Upper lobe of left lung (tissue), 6 donors: ENCODE results near the gene MTCL1. TPM values are rescaled to one million over a fixed set of nuclear protein-coding genes. Genes with fewer than 3 reads are reported as not detected.

Source experiments
- ATAC-seq, 2 donors: fragments of 200-7000 bp; cut with Tn5 transposase; one replicate each; pipeline ENCODE4 v1.9.1; 2022; ENCODE audit warnings: mild to moderate bottlenecking in 2 of 2, moderate library complexity in 2 of 2; ENCODE audit not compliant: low FRiP score in 2 of 2
- DNase-seq, 2 donors: peaks; one replicate each; pipeline ENCODE4 v3.0.0-alpha.2; 2019 to 2020
- H3K27ac ChIP-seq, 4 donors: fragments of 200-600 bp; sonication (generic); one replicate each; pipeline ENCODE4 v1.5.1; 2016 to 2019
- H3K27me3 ChIP-seq, 4 donors: fragments of 200-600 bp; sonication (generic); one replicate each; pipeline ENCODE4 v1.5.1; 2017 to 2019
- H3K36me3 ChIP-seq, 4 donors: fragments of 200-600 bp; sonication (generic); one replicate each; pipeline ENCODE4 v1.5.1; 2016 to 2019
- H3K4me1 ChIP-seq, 4 donors: fragments of 200-600 bp; sonication (generic); one replicate each; pipeline ENCODE4 v1.5.1; 2018 to 2019
- H3K4me3 ChIP-seq, 4 donors: fragments of 200-600 bp; sonication (generic); one replicate each; pipeline ENCODE4 v1.5.1; 2017 to 2019; ENCODE audit warnings: mild to moderate bottlenecking in 2 of 4, moderate library complexity in 1 of 4
- H3K9me3 ChIP-seq, 4 donors: fragments of 200-600 bp; sonication (generic); one replicate each; pipeline ENCODE4 v1.5.1; 2018 to 2019
- EP300 ChIP-seq, 4 donors: sonication (generic); formaldehyde crosslinking; IDR thresholded peaks; one replicate each; pipeline ENCODE4 v1.5.1; 2017; ENCODE audit warnings: antibody characterized with exemption in 4 of 4, control low read depth in 2 of 4
- POLR2A ChIP-seq, 4 donors: fragments of 450-650 bp; IDR thresholded peaks; one replicate each; pipeline ENCODE4 v1.5.1; 2016 to 2017; ENCODE audit warnings: antibody characterized with exemption in 4 of 4, mild to moderate bottlenecking in 2 of 4
- POLR2AphosphoS5 ChIP-seq, 2 donors: sonication (generic); formaldehyde crosslinking; IDR thresholded peaks; one replicate each; pipeline ENCODE4 v1.5.1; 2017; ENCODE audit warnings: antibody characterized with exemption in 2 of 2
- WGBS, 2 donors: methylation state at CpG; one replicate each; pipeline ENCODE4 v1.1.5; 2017 to 2018; 5-methylcytosine and 5-hydroxymethylcytosine counted together
- total RNA-seq, 6 donors: library from RNA; depleted of rRNA in 4 of 6; stranded (reverse); fragments of >200 nt in 4 of 6; gene quantifications; one replicate each; pipeline versions ENCODE4 v1.1.0 to v1.2.1, GENCODE V29; 2016 to 2021
- TF ChIP-seq, protein P1 (sequence below), 6 experiments: fragments of 450-650 bp in 4 of 6; fragments of 200-600 bp in 2 of 6; sonication (generic) in 2 of 6; IDR thresholded peaks; one replicate each; pipeline ENCODE4 v1.5.1; 2016 to 2019; ENCODE audit warnings: antibody characterized with exemption in 6 of 6
- donor health status: DM: no; HTN: no; CAD: no; lungs with moderate emphysema.
- donor health status: DM: no; HTN: yes; CAD: no; lungs with severe emphysema.

MTCL1 gene
- total RNA-seq, 6 donors from 2014 or later = 4.5 to 17.9 (median 8.1) TPM

DNA sequence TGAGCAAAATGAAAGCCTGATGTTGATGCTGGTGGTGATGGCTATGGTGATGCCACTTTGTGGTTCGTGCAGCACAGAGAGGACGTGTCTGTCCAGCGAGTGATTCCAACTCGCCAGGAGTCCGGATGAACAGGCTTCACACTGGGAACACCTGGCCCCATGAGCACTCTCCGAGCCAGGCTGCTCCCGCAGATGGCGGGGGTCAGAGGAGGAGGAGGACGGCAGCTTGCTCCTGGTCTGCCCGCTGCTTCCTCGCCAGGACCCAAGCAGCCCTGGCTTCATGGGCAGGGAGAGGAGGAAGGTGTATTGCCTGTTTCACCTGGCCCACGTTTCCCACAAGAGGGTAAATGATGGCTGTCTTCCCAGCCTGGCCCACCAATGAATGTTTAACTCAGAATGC lies 121.6 kb downstream of the MTCL1 start:
- no peak overlapping the region for H3K27ac ChIP-seq
- ATAC-seq = no peak
- no peaks in the 10 kb centered on the region for H3K27me3 ChIP-seq
- 79 to 100% methylated on average over 7 to 12 of the region's 12 CpGs for WGBS, 2 donors
- TF ChIP-seq EP300 (IDR thresholded peaks at IDR 0.05) (no peak), POLR2A (IDR thresholded peaks at IDR 0.05) (no peak), POLR2AphosphoS5 (IDR thresholded peaks at IDR 0.05) (no peak)
- TF ChIP-seq, protein P1, sequence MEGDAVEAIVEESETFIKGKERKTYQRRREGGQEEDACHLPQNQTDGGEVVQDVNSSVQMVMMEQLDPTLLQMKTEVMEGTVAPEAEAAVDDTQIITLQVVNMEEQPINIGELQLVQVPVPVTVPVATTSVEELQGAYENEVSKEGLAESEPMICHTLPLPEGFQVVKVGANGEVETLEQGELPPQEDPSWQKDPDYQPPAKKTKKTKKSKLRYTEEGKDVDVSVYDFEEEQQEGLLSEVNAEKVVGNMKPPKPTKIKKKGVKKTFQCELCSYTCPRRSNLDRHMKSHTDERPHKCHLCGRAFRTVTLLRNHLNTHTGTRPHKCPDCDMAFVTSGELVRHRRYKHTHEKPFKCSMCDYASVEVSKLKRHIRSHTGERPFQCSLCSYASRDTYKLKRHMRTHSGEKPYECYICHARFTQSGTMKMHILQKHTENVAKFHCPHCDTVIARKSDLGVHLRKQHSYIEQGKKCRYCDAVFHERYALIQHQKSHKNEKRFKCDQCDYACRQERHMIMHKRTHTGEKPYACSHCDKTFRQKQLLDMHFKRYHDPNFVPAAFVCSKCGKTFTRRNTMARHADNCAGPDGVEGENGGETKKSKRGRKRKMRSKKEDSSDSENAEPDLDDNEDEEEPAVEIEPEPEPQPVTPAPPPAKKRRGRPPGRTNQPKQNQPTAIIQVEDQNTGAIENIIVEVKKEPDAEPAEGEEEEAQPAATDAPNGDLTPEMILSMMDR (IDR thresholded peaks at IDR 0.05) = no peak
- peaks cover 0 to 5% (median 0%) of the 10 kb centered on the region in 4 donors for H3K36me3 ChIP-seq
- DNase-seq = no peak
- no peak overlapping the region for H3K4me3 ChIP-seq
- H3K9me3 ChIP-seq = no peaks in the 10 kb centered on the region
- no peaks in the 10 kb centered on the region for H3K4me1 ChIP-seq

DNA sequence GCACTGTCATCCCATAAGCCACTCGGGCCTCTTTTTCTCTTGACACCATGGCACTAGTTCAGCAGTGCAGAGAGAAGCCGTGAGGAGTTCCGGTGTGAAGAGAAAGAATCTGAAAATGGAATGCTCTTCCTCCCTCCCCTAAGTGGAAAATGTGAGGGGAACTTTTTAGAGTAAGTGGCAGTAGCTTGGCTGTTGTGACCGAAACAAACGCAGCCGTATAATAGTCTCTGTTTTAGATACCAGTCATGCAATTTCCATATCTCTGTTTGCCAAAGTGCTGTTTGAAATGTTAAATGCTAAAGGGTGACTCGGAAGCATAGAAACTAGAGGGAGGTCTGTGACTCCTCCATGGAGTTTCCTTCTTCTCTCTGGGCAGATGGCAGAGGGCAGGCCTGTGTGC lies 122.9 kb downstream of the MTCL1 start:
- peak overlapping the region in 2 of 4 donors; percentile 31 to 56 for H3K27ac ChIP-seq
- no peaks in the 10 kb centered on the region for H3K9me3 ChIP-seq

DNA sequence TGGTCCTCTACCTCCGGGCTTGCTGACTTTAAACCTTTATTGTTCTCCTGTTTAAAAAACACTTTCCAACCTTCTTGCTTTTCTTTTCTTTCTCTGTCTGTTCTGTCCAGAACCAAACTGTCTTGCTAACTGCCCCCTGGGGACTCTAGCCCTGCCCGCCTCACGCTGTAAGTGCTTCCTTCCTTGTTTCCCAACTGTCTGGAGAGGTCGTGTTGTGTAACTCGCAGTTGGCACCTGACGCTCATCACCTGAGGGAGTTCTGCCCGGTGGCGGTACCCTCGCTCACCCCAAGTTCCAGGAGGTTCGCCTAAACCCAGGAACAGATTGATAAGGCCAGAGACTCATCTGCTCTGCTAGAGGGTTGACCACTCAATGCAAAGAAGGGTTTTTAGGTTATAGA lies 123.4 kb downstream of the MTCL1 start:
- H3K4me3 ChIP-seq = no peak overlapping the region
- H3K4me1 ChIP-seq = no peaks in the 10 kb centered on the region
- 29 to 58% methylated on average over 10 of the region's 10 CpGs for WGBS, 2 donors
- peak in 1 of 2 donors; percentile 77 for DNase-seq
- no peaks in the 10 kb centered on the region for H3K27me3 ChIP-seq
- peak; percentile 35 to 46 for ATAC-seq
- H3K27ac ChIP-seq = peak overlapping the region in 2 of 4 donors; percentile 31 to 56
- H3K36me3 ChIP-seq = peaks cover 0 to 5% (median 0%) of the 10 kb centered on the region in 4 donors
- TF ChIP-seq, protein P1 (IDR thresholded peaks at IDR 0.05) = no peak
- TF ChIP-seq EP300 (IDR thresholded peaks at IDR 0.05) = peak in 1 of 4 donors; percentile 80
- TF ChIP-seq POLR2AphosphoS5 (IDR thresholded peaks at IDR 0.05) = peak in 1 of 2 donors; percentile 44
- no peak for TF ChIP-seq POLR2A (IDR thresholded peaks at IDR 0.05)
- H3K9me3 ChIP-seq = no peaks in the 10 kb centered on the region

More for the DNA sequence above, 122.9 kb downstream of the MTCL1 start:
- ATAC-seq = no peak
- DNase-seq = no peak
- TF ChIP-seq EP300 (IDR thresholded peaks at IDR 0.05) = no peak
- TF ChIP-seq POLR2A (IDR thresholded peaks at IDR 0.05) = no peak
- TF ChIP-seq, protein P1 (IDR thresholded peaks at IDR 0.05) = no peak
- TF ChIP-seq POLR2AphosphoS5 (IDR thresholded peaks at IDR 0.05) = no peak
- Histone ChIP-seq H3K4me1 (no peaks in the 10 kb centered on the region), H3K4me3 (no peak overlapping the region), H3K36me3 (peaks cover 0 to 5% (median 0%) of the 10 kb centered on the region in 4 donors), H3K27me3 (no peaks in the 10 kb centered on the region)
- 54 to 66% methylated on average over 7 of the region's 7 CpGs for WGBS, 2 donors

DNA sequence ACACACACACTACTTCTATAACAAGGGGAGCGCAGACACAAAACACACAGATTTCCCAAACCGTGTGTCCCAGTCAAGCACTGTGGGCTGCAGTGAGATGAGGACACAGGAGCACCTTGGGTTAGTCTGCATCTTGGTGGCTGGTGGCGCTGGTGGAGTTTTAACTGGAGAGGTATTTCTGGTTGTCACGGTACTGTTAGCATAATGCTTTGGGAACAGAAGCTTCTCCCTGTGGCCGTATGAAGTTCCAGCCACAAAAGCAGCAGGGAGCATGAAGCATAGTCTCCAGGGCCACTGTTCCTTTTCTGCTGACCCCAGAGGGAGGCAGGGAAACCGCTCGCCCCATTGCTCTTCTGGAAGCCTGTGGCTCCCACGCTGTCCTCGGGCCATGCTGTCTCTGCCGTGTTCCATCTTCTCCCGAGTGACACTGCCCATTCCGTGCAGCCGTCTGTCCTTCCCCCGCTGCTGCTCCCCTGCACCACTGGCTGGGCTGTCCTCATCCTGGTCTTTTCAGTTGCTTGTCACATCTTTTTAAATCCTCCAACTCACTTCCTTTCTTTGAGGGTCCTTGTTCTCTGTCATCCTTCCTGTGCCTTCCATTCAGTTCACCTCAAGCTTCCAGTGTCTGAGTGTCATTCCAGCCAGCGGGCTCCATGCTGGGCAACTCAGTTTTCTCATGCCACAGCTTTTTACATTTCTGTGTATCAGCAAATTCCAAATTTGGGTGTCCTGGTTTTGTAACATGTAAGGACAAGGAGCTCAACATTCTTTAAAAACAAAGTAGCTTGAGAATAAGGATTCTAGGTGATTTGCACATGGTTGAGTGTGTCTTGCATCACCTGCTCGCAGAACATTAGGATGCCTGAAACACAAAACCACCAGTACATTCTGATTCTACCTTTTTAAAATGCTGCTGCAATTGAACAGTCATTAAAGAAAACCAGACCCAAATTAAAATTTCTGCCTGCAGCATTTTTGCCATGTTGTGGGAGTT lies 125.0 kb downstream of the MTCL1 start:
- ATAC-seq (no peak), DNase-seq (peak in 1 of 2 donors; percentile 37)
- WGBS, 2 donors = 85 to 89% methylated on average over 16 of the region's 16 CpGs
- Histone ChIP-seq H3K27me3 (no peaks in the 10 kb centered on the region), H3K36me3 (no peaks in the 10 kb centered on the region), H3K4me3 (no peak overlapping the region), H3K4me1 (peaks cover 0 to 3% (median 0%) of the 10 kb centered on the region in 4 donors), H3K27ac (no peak overlapping the region), H3K9me3 (no peaks in the 10 kb centered on the region)
- TF ChIP-seq, protein P1 (IDR thresholded peaks at IDR 0.05) = no peak
- TF ChIP-seq POLR2AphosphoS5 (IDR thresholded peaks at IDR 0.05) = no peak
- TF ChIP-seq EP300 (IDR thresholded peaks at IDR 0.05) = no peak
